ENCODE results near the gene ZNF354C. TPM values are rescaled to one million over a fixed set of nuclear protein-coding genes. Genes with fewer than 3 reads are reported as not detected.

ZNF354C gene
- total and polyA plus RNA-seq, 2 of the 8 experiments (the other 6 are each of a cell fraction or from before 2014, with no cell fraction given): 0.85 to 2.3 TPM

DNA sequence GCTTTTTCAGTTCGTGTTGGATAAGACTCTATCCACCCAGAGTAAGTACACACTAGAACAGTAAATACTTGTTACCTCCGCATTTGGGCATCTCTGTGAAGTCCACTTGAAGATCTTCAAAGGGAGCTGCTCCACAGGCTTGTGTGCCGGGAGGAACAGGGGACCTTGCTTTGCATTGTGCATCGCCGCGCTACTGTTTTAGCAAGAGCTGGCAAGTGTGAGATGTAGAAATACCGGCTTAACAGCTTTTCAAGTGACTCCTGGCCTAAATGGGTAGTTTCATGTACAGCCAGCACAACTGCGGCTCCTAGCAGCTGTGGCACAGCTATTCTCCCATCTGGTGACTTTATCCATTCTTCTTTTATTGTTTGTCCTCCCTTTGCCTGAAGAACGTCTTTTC is 8.4 kb upstream of the ZNF354C start:
- CTCF ChIA-PET (ENCODE audit: partially characterized antibody): interaction anchor here (1.3 to 1.4 kb wide), 2 partner anchors 91 to 226 kb away, joined by 3 read pairs; no protein-coding TSS in a partner anchor
- TF ChIP-seq, protein P1, sequence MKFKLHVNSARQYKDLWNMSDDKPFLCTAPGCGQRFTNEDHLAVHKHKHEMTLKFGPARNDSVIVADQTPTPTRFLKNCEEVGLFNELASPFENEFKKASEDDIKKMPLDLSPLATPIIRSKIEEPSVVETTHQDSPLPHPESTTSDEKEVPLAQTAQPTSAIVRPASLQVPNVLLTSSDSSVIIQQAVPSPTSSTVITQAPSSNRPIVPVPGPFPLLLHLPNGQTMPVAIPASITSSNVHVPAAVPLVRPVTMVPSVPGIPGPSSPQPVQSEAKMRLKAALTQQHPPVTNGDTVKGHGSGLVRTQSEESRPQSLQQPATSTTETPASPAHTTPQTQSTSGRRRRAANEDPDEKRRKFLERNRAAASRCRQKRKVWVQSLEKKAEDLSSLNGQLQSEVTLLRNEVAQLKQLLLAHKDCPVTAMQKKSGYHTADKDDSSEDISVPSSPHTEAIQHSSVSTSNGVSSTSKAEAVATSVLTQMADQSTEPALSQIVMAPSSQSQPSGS (IDR thresholded peaks at IDR 0.05; ENCODE audit: low read length): no peak

More for the DNA sequence above, 8.4 kb upstream of the ZNF354C start:
- H4K5ac ChIP-seq (ENCODE audit: insufficient read length, low read depth, low read length): no peak overlapping the region
- no peak overlapping the region for H2BK120ac ChIP-seq (replicated peaks; ENCODE audit: low read depth, low read length)
- 80% methylated on average over 9 of the region's 9 CpGs; no CpG with 5 or more reads in 1 of the 2 experiments for WGBS, 2 experiments (ENCODE audit: extremely low coverage in 1 of 2, insufficient coverage in 1 of 2, insufficient read length in 1 of 2, insufficient replicate concordance in 2 of 2, low coverage in 1 of 2, low lambda C conversion rate in 2 of 2, missing lambda C conversion rate in 1 of 2)
- H3K27ac ChIP-seq (ENCODE audit: low read depth, low read length): no peak overlapping the region
- no peak overlapping the region for H4K8ac ChIP-seq (ENCODE audit: extremely low read depth, insufficient read depth, low read length)
- no peaks in the 10 kb centered on the region for H3K4me1 ChIP-seq (replicated peaks in 1 of 4; ENCODE audit: control insufficient read depth in 3 of 4, insufficient read depth in 4 of 4, low read length in 3 of 4)
- H3K4ac ChIP-seq (replicated peaks; ENCODE audit: insufficient read length, low read depth, low read length): no peak overlapping the region
- no peak overlapping the region for H3K18ac ChIP-seq (ENCODE audit: extremely low read depth, low read length)
- H4K91ac ChIP-seq (replicated peaks; ENCODE audit: insufficient read length, low read length): no peak overlapping the region
- DNase-seq (ENCODE audit: low read depth in 1 of 2, low spot score in 2 of 2) (no peak), FAIRE-seq (no peak)
- no peak overlapping the region for H2AK5ac ChIP-seq (ENCODE audit: low read depth, low read length)
- H2BK12ac ChIP-seq (ENCODE audit: low read depth, low read length): no peak overlapping the region
- no peaks in the 10 kb centered on the region for H4K20me1 ChIP-seq (replicated peaks in 1 of 2; ENCODE audit: control insufficient read depth in 1 of 2, insufficient read depth in 2 of 2, low read length in 2 of 2)
- no peak overlapping the region for H2BK20ac ChIP-seq (ENCODE audit: low read length)
- no peaks in the 10 kb centered on the region for H3K79me1 ChIP-seq (ENCODE audit: low read depth, low read length)
- no peak overlapping the region for H2BK15ac ChIP-seq (ENCODE audit: low read length)
- H3K4me2 ChIP-seq (ENCODE audit: insufficient read depth in 1 of 2, low read depth in 2 of 2, low read length in 2 of 2): no peak overlapping the region
- no peaks in the 10 kb centered on the region for H3K36me3 ChIP-seq (ENCODE audit: control insufficient read depth in 2 of 4, insufficient read depth in 4 of 4, low read length in 3 of 4)
- no peak overlapping the region for H3K56ac ChIP-seq (replicated peaks; ENCODE audit: insufficient read length, low read depth, low read length)
- no peak overlapping the region for H3K4me3 ChIP-seq (ENCODE audit: extremely low read depth in 1 of 4, insufficient read depth in 2 of 4, low read depth in 3 of 4, low read length in 4 of 4)
- H3K79me2 ChIP-seq (ENCODE audit: control insufficient read depth in 1 of 2, insufficient read depth in 2 of 2, low read length in 2 of 2): no peaks in the 10 kb centered on the region
- no peak overlapping the region for H3K14ac ChIP-seq (ENCODE audit: insufficient read length)
- H3K23ac ChIP-seq (ENCODE audit: insufficient read length): no peak overlapping the region
- POLR2A ChIA-PET (ENCODE audit: partially characterized antibody): interaction anchor here (0.8 kb wide), 1 partner anchor 8 kb away, joined by 3 read pairs; the partner anchor contains the start of gene ZNF354C
- H2BK5ac ChIP-seq (ENCODE audit: low read depth, low read length): no peak overlapping the region
- H3K9ac ChIP-seq (replicated peaks in 1 of 4; ENCODE audit: extremely low read depth in 1 of 4, low read depth in 3 of 4, low read length in 3 of 4): no peak overlapping the region
- H2AFZ ChIP-seq (ENCODE audit: low read length): no peak overlapping the region
- H3K27me3 ChIP-seq (replicated peaks in 1 of 4; ENCODE audit: control insufficient read depth in 3 of 4, extremely low read depth in 1 of 4, insufficient read depth in 3 of 4, low read length in 3 of 4): no peaks in the 10 kb centered on the region
- H3K23me2 ChIP-seq (ENCODE audit: low read depth, low read length): no peaks in the 10 kb centered on the region
- H3K9me3 ChIP-seq (ENCODE audit: insufficient read depth in 2 of 2, low read depth in 1 of 2, low read length in 1 of 2): peaks cover 39 to 68% of the 10 kb centered on the region in 2 experiments
